GM19240 (cell line): ENCODE measurements around the gene RELCH.

Experiments used
- DNase-seq: peaks from one replicate; pipeline ENCODE4 v3.0.0; 2011; ENCODE audit warnings: low spot score; ENCODE audit not compliant: insufficient read length

The RELCH gene

DNA sequence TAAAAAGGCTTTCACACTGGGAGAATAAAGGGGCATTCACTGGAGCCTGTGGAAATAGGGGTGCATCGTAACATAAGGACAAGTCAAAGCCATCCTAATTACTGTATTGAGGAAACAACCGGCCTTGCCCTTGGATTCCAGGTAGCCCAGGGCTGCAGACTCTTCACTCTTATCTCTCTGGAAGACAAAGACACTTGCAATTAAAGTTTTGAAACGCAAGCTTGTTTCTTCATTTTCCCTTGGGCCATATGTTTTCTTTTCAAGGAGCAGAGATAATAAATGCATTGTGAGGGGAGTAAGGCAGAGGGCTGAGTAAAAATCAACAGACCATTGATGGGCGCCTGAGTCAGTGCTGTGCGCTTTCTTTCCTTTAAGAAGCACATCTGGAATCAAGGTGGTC lies 149.6 kb downstream of the RELCH start:
- DNase-seq = no peak

DNA sequence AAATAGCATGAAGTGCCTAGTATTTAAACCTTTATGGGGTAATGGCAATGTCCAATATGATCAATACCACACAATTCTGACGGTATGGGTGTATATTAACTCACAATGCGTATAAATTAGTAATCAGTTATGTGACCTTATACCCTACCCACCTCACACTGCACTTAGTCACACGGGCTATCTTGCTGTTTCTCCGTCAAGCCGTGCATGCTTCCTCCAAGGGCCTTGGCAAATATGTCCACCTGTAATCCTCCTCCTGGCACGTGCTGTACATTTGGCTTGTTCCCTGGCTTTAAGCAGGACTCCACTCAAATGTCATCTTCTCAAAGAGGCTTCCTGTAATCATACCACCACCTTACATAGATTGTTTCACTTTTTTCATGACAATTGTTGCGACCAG lies 150.3 kb downstream of the RELCH start:
- DNase-seq = no peak

DNA sequence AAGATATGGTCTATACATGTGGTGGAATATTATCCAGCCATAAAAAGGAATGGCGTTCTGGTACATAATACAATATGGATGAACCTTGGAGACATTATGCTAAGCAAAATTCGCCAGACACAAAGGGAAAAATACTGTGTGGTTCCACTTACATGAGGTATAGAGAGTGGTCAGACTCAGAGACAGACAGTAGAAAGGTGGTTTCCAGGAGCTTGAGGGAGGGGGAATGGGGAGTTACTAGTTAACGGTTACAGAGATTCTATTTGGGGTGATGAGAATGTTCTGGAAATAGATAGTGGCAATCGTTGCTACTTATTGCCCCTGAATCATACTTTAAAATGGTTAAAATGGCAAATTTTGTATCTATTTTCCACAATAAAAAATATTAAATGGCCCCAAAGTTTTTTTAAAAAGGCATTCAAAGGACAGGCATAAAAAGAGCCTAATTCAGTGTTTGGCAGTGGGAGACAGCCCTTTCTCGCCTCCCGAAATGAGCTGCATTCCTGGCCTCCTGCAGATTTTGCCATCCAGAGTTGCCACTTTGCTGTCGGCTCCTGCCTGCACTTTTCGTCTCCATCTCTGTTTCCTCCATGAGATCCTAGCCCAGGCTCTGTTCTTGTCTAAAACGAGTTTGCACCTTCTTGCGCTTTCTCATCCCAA lies 151.5 kb downstream of the RELCH start:
- no peak for DNase-seq

DNA sequence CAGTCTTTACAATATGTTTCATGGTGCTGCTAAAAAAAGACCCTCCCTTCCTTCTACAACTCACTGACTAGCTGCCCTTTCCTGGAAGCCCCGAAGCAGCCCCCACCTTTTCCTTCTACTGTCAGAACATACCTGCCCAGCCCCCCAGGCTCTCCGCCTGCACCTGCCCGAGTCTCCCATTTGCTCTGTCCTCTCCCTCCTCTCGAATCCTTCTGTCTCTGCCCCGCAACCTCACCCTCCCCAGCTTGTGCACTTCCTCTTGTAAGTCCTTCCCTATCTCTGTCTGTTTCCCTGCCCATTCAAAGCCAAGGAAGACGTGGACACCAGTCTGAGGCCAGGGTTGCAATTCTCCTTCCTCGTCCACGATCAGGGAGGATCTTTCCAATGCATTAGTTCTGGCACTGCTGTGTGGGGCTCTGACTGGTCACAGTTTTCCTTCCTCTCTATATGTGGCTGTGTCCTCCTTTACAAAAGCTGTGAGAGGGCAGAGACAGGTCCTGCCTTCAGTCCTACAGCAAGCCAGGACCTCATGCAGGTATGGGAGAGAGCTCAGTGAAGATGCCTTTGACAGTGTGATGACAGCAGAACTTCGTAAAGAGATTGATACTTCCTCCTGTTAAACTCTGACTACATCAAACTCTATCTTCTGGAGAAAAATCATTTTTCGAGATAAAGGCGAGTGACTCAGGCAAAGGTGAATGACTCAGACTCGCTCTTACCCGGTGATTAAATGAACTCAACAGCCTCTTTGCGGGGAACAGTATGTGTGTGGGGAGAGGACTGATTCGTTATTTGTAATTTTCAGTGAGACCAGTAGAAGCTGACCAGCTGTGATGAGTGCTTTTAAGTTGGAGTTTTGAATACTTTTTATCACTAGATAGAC lies 152.3 kb downstream of the RELCH start:
- DNase-seq = no peak

DNA sequence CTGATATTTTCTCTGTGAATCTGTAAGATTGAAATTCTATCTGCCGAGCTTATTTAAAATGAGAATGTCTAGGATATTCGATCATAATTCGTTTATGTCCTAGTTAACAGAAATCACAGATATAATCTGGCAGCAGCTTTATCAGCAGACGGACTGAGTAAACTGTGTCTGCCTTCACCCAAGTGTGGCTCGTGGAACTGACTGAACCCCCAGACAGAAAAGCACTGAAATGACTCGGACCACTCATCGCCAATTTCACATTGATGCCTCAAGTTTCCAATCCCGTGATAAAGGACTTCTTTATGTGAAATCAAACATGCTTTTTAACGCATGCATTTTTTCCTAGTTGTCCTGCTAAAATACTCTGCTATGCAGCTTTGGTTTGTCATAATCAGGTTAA lies 153.9 kb downstream of the RELCH start:
- no peak for DNase-seq

DNA sequence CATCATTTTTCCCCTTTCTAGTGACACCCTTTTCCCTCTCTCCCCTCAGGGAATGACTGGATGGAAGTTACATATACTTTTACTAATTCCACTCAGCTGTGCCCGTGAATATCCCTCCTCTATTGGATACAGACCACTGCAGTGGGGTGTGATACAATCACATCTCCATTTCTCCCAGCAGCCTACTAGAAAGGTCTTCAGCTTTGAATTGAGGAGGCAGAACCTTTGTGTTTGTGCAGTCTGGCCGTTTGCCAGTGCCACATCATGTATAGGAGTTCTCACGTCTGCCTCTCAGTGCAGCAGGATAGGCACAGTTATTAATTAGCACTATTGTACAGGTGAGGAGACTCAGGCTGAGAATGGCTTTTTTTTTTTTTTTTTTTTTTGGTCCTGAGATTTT lies 154.4 kb downstream of the RELCH start:
- DNase-seq = no peak

DNA sequence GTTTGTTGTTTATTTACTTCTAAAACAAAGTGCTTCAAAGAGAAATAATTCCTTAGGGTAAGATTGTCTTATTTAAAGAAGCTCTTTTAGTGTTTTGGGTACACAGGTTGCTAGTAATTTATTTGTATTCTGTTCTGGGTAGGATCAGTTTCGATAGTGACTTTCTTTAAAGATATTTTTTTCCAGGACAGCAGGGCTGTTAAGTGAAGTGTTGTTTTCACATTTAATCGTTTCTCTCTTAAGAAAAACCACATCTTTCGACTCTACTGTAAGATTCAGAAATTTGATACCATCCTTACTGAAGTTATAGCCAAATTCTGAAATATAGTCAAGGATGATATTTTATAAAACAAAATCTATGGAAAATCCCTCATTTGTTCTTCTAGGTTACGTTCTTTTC lies 155.8 kb downstream of the RELCH start:
- no peak for DNase-seq

DNA sequence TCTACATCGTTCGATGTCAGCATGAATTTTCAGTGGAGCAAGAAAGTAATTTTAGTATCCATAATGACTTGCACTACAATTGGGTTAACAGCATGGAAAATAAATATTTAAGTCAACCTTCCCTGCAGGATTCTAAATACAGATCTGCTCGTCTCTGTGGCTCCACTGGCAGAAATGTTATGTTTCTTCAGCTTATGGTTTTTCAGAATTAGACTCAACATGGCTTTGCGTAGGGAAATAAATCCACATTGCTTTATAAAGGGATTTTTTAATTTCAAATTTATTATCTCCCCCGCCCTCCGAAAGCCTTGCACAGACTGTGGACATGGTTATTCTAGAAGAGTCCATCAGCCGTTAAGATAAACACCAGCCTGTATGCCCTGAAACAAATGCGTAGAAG lies 156.3 kb downstream of the RELCH start:
- no peak for DNase-seq

DNA sequence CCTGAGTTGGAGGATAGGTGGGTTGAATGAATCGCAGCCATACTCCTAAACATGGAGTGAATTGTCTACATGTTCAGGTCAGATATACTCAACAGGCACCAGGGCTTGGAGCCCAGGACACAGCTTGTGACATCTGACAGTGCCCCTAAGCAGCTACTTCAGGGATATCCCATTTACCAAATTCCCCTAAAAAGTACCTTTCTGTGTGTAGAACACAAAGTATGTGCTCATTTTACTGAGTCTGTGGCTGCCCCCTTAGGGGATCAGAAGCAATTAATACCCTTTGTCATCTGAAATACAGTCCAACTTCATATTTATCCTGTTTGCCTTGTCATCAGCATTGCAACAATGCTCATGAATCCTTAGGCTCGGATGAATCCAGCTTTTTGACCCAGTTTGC lies 158.9 kb downstream of the RELCH start:
- no peak for DNase-seq

DNA sequence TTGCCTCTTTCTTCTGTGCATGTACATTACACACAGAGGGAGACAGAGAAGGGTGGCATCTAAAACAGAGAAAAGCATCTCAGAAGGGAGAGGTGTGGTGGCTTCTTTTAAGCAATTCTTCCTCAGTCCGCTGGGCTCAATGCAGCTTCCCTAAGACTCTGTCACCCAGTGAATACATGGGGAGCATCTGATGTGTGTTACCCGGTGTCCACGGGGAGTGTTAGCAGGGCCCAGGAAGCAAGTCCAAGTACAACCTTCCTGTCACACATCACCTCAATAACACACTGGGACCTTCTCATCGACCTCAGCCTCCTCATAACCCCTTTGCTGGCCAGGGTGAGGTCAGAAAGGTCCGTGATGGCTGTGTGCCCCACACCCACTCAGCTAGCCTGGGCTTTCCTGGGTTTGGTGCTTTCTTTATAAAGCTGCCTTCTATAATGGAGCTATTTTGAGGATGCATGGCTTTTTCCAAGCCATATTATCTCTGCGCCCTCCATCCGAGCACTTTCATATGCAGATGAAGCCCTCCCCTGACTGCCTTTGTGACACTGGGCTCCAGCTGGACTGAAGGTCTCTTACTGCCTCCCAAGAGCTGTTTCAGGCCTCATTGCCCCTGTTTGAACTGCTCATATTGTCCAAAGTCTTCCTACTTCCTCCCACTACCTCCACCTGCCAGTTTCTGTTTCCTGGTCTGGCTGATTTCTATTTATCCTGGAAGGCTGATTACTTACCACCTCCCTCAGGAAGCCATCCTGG lies 159.5 kb downstream of the RELCH start:
- DNase-seq = no peak

DNA sequence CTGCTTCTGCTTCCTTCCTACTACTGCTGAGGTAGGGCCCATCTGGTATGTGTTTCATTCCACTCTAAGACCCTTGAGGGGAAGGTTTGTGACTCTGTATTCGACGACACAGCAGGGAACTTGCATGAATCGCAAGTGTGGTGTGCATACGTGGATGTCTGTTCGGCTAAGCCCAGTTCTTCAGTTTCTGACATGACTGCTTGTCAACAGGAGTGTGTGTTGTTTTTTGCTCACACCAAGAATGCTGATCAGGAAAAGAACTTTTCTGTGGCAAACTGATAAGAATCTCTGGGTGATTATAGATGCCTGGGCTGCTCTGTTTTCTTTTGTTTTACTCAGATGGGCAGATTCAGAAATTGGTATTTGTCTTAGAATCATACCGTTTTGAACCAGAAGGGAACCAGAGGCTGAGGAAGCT lies 160.0 kb downstream of the RELCH start:
- DNase-seq = no peak

DNA sequence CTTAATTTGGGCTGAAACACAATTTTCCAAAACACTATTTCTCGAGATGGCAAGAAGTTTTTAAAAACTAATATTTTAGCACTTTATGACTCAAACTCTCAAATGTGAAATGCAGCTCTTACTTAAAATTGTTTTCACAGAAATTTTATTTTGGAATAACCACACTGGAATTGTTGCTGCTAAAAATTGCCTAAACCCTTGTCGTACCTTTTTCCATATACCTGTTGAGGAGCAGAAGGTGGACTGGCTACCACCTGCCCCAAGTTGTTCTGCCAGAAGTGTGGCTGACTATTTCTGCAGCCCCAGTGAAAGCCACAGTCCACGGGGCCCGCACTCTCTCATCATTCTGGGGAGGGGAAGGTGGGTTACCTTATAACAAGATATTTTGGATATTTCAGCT lies 161.4 kb downstream of the RELCH start:
- DNase-seq = no peak

DNA sequence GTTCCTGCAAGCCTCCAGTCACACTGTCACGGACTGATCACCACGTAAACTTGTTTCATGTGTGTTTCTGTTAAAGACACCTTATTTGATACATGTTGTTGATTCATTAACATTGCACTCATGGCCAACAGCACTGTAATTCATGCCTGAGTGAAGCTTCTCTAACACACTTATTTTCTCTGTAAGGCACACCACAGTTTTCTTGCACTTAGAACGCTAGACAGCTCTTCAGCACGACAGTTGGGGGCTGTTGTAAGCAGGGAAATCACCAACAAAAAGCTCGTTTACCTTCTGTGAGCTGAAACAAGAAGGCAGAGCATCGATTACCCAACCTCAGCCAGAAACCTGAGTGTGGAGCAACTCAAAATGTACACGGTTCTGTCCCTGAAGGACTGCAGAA lies 166.1 kb downstream of the RELCH start:
- DNase-seq = no peak

DNA sequence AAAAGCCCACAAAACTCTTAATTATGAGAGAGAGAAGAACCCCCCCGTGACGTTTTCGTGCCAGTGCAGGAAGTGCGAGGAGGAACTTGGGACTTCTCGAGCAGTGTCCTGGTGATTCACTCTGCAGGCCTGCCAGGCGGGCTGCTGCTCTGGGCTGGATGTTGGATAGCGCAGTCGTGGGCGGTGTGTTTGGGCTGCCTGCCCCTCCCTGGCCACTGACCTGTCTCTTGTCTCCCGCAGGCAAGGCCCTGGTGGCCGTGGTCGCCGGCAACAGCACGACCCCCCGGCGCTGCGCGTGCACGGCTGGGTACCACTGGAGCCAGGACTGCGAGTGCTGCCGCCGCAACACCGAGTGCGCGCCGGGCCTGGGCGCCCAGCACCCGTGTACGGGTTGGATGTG lies 167.1 kb downstream of the RELCH start:
- no peak for DNase-seq

DNA sequence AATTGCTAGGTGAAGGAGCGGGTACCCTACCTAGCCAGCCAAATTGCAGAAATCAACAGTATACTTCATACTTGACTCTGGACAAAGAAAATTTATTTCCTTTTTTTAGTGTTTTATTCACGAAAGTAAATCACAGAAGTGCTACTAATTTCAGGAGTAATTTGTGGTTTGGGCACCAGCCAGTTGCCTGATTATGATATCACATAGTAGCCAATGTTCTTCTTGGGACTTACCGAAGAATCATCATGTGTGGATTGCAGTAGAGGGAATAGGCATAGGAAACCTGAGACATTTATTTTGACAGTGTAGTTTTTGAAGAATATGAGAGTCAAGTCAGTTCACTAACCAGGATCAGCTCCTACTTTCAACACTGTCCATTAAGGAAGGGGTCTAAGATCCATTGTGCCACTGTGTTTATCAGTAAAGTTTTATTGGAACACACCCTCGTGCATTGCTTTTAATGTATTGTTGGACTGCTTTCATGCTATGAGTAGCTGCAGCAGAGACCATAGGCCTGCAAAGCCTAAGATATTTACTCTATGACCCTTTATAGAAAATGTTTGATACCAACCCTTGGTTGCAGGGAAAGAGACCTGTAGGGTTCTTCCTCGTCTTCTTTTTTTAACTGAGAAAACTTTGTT lies 170.1 kb downstream of the RELCH start:
- no peak for DNase-seq
